SU-DHL-6 (cell line): ENCODE data around the gene ADGRD1.

Experiments used
- CTCF ChIP-seq: fragments of 200-600 bp; sonication (generic); IDR thresholded peaks from one replicate; pipeline ENCODE4 v1.5.1; 2017; ENCODE audit warnings: antibody characterized with exemption, mild to moderate bottlenecking, low read length, moderate library complexity; ENCODE audit not compliant: insufficient read depth, poor library complexity, severe bottlenecking
- EZH2phosphoT487 ChIP-seq: fragments of 200-600 bp; sonication (generic), shearing (Covaris generic); conservative IDR thresholded peaks from 2 replicates; pipeline ENCODE4 v1.6.1; 2018; ENCODE audit warnings: mild to moderate bottlenecking, antibody characterized with exemption, low read length, moderate library complexity, mixed read lengths

DNA sequence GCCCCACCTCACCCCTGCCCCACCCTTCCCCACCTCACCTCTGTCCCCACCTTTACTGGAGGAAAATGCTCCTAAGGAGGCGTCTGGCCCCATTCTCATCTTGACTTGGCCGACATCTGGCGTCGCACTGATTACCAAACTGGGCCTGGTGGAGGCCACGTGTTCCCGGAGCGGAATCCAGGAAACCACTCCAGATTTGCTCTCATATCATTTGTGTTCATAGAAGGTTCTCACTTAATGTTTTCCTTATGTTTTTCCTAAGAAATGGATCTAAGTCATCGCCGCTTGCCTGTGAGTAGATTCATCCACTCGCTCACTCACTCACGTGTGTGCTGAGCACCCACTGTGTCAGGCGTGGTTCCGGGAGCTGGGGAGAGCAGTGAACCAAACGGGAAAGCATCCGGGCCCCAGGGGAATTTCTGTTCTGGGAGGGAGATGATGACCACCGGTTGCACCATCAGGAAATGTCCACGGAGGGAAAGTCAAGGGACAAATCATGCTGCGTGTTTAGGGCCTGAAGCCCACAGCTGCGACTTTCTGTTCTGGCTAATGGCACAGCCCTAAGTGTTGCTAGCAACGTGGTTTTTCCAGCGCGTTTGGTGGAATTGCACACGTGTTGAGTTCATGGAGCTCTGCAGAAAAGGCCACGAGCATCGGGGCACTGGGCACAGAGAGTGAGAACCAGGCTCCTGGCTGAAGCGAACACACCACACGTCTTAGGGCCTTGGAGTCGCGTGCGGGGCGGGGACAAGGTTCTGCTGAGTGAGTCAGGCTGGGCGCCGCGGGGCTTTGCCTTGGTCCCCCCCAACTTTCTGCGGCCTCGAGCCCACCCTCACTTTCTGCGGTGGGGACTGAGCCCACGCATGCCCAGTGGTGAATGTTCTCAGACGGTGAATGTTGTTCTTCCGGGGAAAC lies 57.7 kb downstream of the ADGRD1 start:
- TF ChIP-seq CTCF: no peak
- no peak for TF ChIP-seq EZH2phosphoT487
